Aorta (tissue), 5 donors: ENCODE measurements around the gene CCL4. TPM values are rescaled to one million over a fixed set of nuclear protein-coding genes. Genes with fewer than 3 reads are reported as not detected.

Experiments used
- ATAC-seq: fragments of 200-7000 bp; cut with Tn5 transposase; one replicate; pipeline ENCODE4 v1.9.1; 2022; ENCODE audit warnings: moderate library complexity; ENCODE audit not compliant: low FRiP score
- DNase-seq, 2 donors: peaks; one replicate each; pipeline ENCODE4 v3.0.0-alpha.2; 2020
- H3K27ac ChIP-seq, 2 donors: one replicate each; pipeline ENCODE4 v1.5.1; 2013; ENCODE audit warnings: low read length in 2 of 2, mild to moderate bottlenecking in 2 of 2, moderate library complexity in 2 of 2, control low read depth in 1 of 2, inconsistent platforms in 1 of 2, low read depth in 1 of 2
- H3K27me3 ChIP-seq, 2 donors: one replicate each; pipeline ENCODE4 v1.6.1; 2013; ENCODE audit warnings: control low read depth in 1 of 2, low read length in 1 of 2, mild to moderate bottlenecking in 1 of 2, moderate library complexity in 1 of 2; ENCODE audit not compliant: insufficient read depth in 2 of 2, control insufficient read depth in 1 of 2
- H3K36me3 ChIP-seq, 2 donors: one replicate each; pipeline ENCODE4 v1.6.1; 2013; ENCODE audit warnings: control low read depth in 1 of 2, low read length in 1 of 2, mild to moderate bottlenecking in 1 of 2; ENCODE audit not compliant: insufficient read depth in 2 of 2, control insufficient read depth in 1 of 2
- H3K4me1 ChIP-seq, 2 donors: one replicate each; pipeline ENCODE4 v1.6.1; 2013; ENCODE audit warnings: low read length in 2 of 2, control low read depth in 1 of 2, mild to moderate bottlenecking in 1 of 2, moderate library complexity in 1 of 2; ENCODE audit not compliant: insufficient read depth in 2 of 2, control insufficient read depth in 1 of 2
- H3K4me3 ChIP-seq, 2 donors: one replicate each; pipeline ENCODE4 v1.5.1; 2013; ENCODE audit warnings: low read length in 2 of 2, control low read depth in 1 of 2, mild to moderate bottlenecking in 1 of 2
- H3K9me3 ChIP-seq: one replicate; pipeline ENCODE4 v1.6.1; 2013; ENCODE audit warnings: mild to moderate bottlenecking, low read length; ENCODE audit not compliant: control insufficient read depth
- WGBS, 2 donors: extraction: QIAGEN DNeasy Blood & Tissue Kit; methylation state at CpG; one replicate each; pipeline ENCODE4 v1.1.7; 2013; 5-methylcytosine and 5-hydroxymethylcytosine counted together
- intact Hi-C, 2 donors: fragments of 100-400 bp; cut with DNase I; formaldehyde crosslinking; loops; one replicate each; pipeline versions ENCODE4 v1.14.2 to v1.15.0; 2022
- polyA plus RNA-seq, 2 donors: library from polyadenylated mRNA; stranded (reverse); fragments of 200-250 nt; gene quantifications; one replicate each; pipeline ENCODE4 v1.2.3, GENCODE V29; 2013
- total RNA-seq, 2 donors: library from RNA; stranded (reverse); fragmentation: NEBNext Ultra II Directional; extraction: Animal tissue kit (Norgen Biotek cat#: 25700); gene quantifications; one replicate each; pipeline ENCODE4 v1.2.1, GENCODE V29; 2021
- donor health status: healthy with polysubstance abuse.
- donor health status: Bipolar disorder and iron deficiency.
- donor health status: DM: no; HTN: no; CAD: no.
- donor health status: DM: no; HTN: no; CAD: no.
- donor health status: DM: yes; HTN: yes; CAD: no.

The CCL4 gene
- total and polyA plus RNA-seq, 4 donors: 1.9 to 13.5 (median 9.4) TPM

DNA sequence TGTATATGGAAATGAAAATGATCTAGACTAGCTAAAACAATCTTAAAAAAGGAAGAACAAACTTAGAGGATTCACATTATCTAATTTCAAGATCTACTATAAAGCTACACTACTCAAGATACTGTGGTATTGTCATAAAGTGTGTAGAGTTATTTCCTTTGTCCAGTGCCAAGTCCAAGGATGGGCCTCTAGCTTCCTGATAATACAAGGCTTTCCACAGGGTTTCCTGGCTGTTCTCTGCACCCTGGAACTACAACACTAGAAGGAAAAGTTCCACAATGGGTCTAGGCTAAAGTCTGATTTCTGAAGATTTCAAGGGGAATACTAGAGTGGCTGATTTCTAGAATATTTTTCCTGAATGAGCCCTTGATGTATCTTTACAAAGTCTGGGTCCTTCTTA, 38.6 kb downstream of the CCL4 start:
- Histone ChIP-seq H3K4me3 (no peak overlapping the region), H3K27me3 (no peaks in the 10 kb centered on the region), H3K36me3 (no peaks in the 10 kb centered on the region), H3K9me3 (no peaks in the 10 kb centered on the region), H3K27ac (no peak overlapping the region), H3K4me1 (no peaks in the 10 kb centered on the region)
- DNase-seq: no peak
- intact Hi-C loops: loop anchor here (10.0 kb wide), 3 partner anchors 167 to 343 kb away; partner anchors contain the start of gene ZNHIT3 (in 1 of the 2)
- ATAC-seq: no peak

DNA sequence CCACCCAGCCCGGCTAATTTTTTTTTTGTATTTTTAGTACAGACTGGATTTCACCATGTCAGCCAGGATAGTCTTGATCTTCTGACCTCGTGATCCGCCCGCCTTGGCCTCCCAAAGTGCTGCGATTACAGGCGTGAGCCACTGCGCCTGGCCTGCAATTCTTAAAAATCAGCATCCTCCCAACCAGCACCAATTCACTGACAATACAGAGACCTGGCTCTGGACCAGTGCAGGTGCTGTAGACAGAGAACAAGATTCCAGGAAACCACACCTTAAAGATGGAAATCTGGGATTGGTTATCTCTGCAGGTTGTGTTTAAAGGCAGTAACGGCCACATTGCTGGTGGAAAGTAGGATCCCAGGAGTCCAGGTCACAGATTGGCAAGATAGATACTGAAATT, 39.2 kb downstream of the CCL4 start:
- 91 to 94% methylated on average over 8 of the region's 8 CpGs for WGBS, 2 donors
- no peak for ATAC-seq
- Histone ChIP-seq H3K4me1 (no peaks in the 10 kb centered on the region), H3K4me3 (no peak overlapping the region), H3K36me3 (no peaks in the 10 kb centered on the region), H3K27me3 (no peaks in the 10 kb centered on the region), H3K9me3 (no peaks in the 10 kb centered on the region), H3K27ac (no peak overlapping the region)
- DNase-seq: no peak
- intact Hi-C loops: loop anchor here (10.0 kb wide), 3 partner anchors 168 to 342 kb away; partner anchors contain the start of gene ZNHIT3 (in 1 of the 2)

DNA sequence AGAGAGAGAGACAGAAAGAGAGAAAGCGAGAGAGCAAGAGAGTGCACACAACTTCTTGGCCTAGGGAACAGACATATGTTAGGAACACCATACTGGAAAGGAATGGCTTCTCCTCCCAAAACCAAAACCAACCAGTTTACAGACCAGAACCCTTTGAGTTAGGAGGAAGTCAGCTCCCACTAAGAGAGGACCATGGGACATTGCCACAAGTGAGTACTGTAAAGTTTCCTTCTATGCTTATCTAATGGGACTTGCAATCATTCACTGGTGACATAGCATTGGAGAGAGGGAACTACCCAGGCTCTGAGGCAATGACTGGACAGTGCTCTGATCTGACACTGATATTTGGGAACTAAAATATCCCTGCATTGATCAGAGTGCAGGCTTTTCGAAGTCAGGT, 40.4 kb downstream of the CCL4 start:
- DNase-seq (no peak), ATAC-seq (no peak)
- Histone ChIP-seq H3K27ac (no peak overlapping the region), H3K4me1 (no peaks in the 10 kb centered on the region), H3K4me3 (no peak overlapping the region), H3K9me3 (no peaks in the 10 kb centered on the region), H3K27me3 (no peaks in the 10 kb centered on the region), H3K36me3 (no peaks in the 10 kb centered on the region)
- WGBS, 2 donors: 97% methylated on average over 2 of the region's 2 CpGs
- intact Hi-C loops: loop anchor here (10.0 kb wide), 3 partner anchors 169 to 341 kb away; partner anchors contain the start of gene ZNHIT3 (in 1 of the 2)

DNA sequence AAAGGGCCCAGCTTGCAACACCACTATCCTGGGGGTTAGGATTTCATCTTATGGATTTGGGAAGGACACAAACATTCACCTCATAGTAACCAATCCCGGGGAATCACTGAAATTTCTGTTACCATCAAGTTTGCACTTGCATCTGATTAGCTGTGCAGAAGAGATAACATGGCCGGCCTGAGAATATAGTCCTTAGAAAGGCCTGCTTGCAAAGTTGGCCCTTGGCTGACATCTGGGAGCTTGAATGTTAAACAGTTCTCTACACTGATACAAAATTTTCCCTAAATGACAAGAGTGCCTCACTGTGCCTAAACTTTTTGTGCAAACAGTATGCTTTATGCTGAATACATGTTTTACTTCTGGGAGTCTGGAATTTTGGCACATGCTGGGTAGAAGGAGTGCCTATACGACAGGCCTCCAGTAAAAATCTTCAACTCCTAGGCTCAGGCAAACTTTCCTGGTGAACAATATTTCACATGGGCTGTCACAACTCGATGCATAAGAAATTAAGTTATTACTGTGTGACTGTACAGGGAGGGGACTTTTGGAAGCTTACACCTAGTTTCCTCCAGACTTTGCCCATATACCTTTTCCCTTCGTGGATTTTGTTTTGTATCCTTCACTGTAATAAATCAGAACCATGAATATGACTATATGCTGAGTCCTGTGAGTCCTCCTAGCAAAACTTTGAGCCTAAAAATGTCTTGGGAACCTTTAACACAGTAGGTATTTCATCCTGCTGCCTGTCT, 41.5 kb downstream of the CCL4 start:
- ATAC-seq: no peak
- Histone ChIP-seq H3K27ac (no peak overlapping the region), H3K4me3 (no peak overlapping the region), H3K9me3 (no peaks in the 10 kb centered on the region), H3K27me3 (no peaks in the 10 kb centered on the region), H3K36me3 (no peaks in the 10 kb centered on the region), H3K4me1 (no peaks in the 10 kb centered on the region)
- 52 to 53% methylated on average over 5 of the region's 5 CpGs for WGBS, 2 donors
- no peak for DNase-seq
- intact Hi-C loops: loop anchor here (10.0 kb wide), 3 partner anchors 170 to 340 kb away; partner anchors contain the start of gene ZNHIT3 (in 1 of the 2)

DNA sequence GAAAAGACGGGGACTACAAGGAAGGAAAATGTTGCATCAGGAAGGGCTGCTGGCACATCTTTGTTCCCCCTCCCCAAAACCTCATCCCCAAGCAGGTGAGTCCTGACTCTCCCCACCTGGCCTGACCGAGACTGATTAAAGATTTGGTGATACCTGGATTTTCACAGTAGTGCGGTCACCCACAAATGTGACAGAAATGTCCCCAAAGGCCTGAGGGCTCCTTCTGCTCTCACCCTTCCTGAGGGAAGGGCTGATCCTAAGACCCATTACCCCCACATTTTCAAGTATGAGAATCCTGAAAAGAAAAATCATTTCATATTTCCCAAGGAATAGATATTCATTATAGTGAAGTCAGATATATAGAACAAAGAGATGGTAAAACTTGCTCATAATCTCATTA, 44.0 kb downstream of the CCL4 start:
- ATAC-seq (no peak), DNase-seq (no peak)
- Histone ChIP-seq H3K27me3 (no peaks in the 10 kb centered on the region), H3K27ac (no peak overlapping the region), H3K9me3 (no peaks in the 10 kb centered on the region), H3K36me3 (no peaks in the 10 kb centered on the region), H3K4me3 (no peak overlapping the region), H3K4me1 (no peaks in the 10 kb centered on the region)
- WGBS, 2 donors: 75 to 90% methylated on average over 3 of the region's 3 CpGs
- intact Hi-C loops: loop anchor here (10.0 kb wide), 3 partner anchors 173 to 337 kb away; partner anchors contain the start of gene ZNHIT3 (in 1 of the 2)

DNA sequence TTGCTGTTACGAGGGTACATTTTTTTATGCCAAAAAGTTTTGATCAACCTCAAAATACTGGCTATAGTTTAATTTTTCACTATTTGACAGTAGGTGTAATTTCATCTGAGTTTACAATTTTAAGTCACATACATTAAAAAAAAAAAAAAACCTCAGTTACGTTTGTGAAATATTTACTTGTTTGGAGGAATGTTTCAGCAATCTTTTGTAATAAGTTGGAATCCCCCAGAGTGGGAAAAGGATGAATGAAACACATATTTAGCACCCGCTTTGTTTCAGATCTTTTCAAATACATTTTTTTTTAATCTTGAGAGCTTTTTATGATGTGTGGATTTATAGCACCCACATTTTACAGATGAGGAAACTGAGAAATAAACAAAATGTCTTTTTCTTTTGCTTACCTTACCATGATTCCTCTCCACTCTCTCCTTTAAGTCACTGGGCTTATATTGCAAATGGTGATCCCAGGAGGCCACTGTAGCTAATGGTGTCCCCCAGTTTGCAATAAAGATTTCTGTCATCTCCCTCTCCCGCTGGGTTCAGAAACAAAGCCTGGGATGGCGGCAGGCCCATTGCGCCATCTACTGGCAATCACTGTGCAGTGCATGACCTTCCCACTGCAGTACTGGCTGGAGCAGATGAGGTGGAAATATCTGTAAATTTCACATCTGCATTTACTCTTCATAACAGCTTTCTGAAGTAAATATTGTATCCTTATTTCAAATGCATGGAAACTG, 45.1 kb downstream of the CCL4 start:
- intact Hi-C loops: loop anchor here (10.0 kb wide), 3 partner anchors 174 to 336 kb away; partner anchors contain the start of gene ZNHIT3 (in 1 of the 2)
- H3K9me3 ChIP-seq: no peaks in the 10 kb centered on the region
- no peak overlapping the region for H3K4me3 ChIP-seq
- H3K27ac ChIP-seq: no peak overlapping the region
- ATAC-seq (peak; percentile 90), DNase-seq (peak; percentile 73 to 92)
- whole genome bisulfite sequencing, 2 donors: 26 to 30% methylated on average over 6 of the region's 6 CpGs
- H3K27me3 ChIP-seq: no peaks in the 10 kb centered on the region
- H3K4me1 ChIP-seq: no peaks in the 10 kb centered on the region
- no peaks in the 10 kb centered on the region for H3K36me3 ChIP-seq

DNA sequence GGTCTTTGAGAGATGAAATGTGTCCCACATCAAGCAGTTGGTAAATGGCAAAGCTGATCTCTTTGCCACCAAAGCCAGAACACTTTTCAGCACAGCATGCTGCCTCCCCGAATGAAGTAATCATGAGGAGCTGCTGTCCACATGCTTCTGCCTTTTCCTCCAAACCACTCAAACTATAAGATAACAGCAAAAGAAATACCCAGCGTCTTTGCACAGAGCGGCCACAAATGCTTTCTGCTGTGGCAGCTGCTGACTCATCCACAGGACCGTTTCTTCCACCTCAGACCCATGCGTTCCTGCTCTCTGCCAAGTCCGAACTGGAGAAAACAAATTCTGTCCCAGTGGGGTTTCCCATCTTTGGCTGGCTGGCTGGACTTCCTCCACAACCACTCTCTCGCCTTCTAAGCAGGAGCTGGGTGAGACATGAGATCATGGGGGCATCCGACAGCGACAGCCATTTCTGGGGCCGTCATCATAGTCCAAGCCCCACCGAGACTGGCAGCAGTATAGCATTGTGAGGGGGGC, 45.7 kb downstream of the CCL4 start:
- Histone ChIP-seq H3K27ac (no peak overlapping the region), H3K27me3 (no peaks in the 10 kb centered on the region), H3K4me3 (no peak overlapping the region), H3K9me3 (no peaks in the 10 kb centered on the region), H3K4me1 (no peaks in the 10 kb centered on the region), H3K36me3 (no peaks in the 10 kb centered on the region)
- ATAC-seq: peak; percentile 73
- intact Hi-C loops: loop anchor here (10.0 kb wide), 3 partner anchors 175 to 335 kb away; partner anchors contain the start of gene ZNHIT3 (in 1 of the 2)
- 18 to 20% methylated on average over 11 of the region's 11 CpGs for WGBS, 2 donors
- DNase-seq: peak; percentile 70 to 87

DNA sequence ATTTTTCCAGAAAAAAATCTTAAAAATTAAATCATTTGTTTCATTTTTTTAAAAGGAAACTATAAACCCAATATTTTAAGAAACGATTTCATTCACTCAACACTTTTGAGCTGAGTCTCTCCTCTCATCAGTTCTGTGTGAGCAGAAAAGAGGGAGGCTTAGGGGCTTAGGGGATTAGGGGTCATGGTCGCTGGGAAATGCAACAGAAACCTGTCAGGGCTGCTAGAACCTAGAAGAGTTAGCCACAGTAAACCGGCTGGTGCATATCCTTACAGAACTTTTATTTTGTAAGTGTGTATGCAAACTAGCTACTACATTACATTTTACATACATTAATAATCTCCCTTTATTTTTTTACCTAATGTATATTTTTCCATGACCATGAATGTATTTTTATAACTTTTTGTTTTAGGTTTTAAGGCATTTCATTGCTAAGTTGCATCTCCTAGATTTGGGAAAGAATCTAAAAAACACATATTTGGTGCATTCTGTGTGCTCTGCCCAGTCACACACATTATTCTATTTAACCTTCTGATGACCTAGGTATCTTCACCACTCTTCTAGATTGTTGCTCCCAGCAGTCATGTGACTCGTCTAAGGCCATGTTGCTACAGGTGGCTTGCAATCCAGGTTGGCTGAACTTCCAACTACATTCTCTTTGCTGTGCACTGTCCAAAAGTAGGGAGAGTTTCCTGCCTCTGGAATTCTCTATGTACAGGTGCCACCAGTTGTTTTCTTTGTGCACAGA, 48.4 kb downstream of the CCL4 start:
- H3K36me3 ChIP-seq: no peaks in the 10 kb centered on the region
- H3K27ac ChIP-seq: no peak overlapping the region
- DNase-seq (no peak), ATAC-seq (no peak)
- no peak overlapping the region for H3K4me3 ChIP-seq
- 53 to 55% methylated on average over 4 of the region's 4 CpGs for WGBS, 2 donors
- intact Hi-C loops: loop anchor here in 1 of 2 donors (5.0 kb wide), 1 partner anchor 35 kb away; no protein-coding TSS in a partner anchor
- no peaks in the 10 kb centered on the region for H3K9me3 ChIP-seq
- H3K27me3 ChIP-seq: no peaks in the 10 kb centered on the region
- no peaks in the 10 kb centered on the region for H3K4me1 ChIP-seq
